ENCODE measurements around the gene MACROH2A2. TPM values are rescaled to one million over a fixed set of nuclear protein-coding genes. Genes with fewer than 3 reads are reported as not detected.
A peak's percentile ranks its signal among the peaks of the same experiment; 100 is the strongest.

Gene MACROH2A2
- total RNA-seq, 4 donors from 2014 or later: 6.2 to 17.8 (median 15.4) TPM

- no peak overlapping the region for H3K4me3 ChIP-seq
- no peak overlapping the region for H3K27ac ChIP-seq (replicated peaks in 1 of 4)
- DNase-seq (ENCODE audit: extremely low spot score): no peak
- H3K27me3 ChIP-seq: peaks cover 0 to 7% (median 0%) of the 10 kb centered on the region in 4 donors
- TF ChIP-seq EP300 (IDR thresholded peaks at IDR 0.05) (no peak), POLR2A (IDR thresholded peaks at IDR 0.05; ENCODE audit: low read depth) (no peak)
- no peaks in the 10 kb centered on the region for H3K36me3 ChIP-seq
- peaks cover 0 to 16% (median 11%) of the 10 kb centered on the region in 4 donors for H3K4me1 ChIP-seq
- intact Hi-C loops (cut with DNase I): no loop called here
- WGBS: 77% methylated on average over 5 of the region's 5 CpGs
- H3K9me3 ChIP-seq: no peaks in the 10 kb centered on the region
Observed at GRCh38 chr10:70048030-70048723, 4.5 kb upstream of the MACROH2A2 start.

GRCh38 chr10:70051848-70052247 lies 798 bp upstream of the MACROH2A2 start:
- TF ChIP-seq CTCF (IDR thresholded peaks at IDR 0.05): no peak
- no peak for TF ChIP-seq POLR2AphosphoS5 (IDR thresholded peaks at IDR 0.05)
- no peak for TF ChIP-seq POLR2A (IDR thresholded peaks at IDR 0.05; ENCODE audit: low read depth)
- no peak for TF ChIP-seq EP300 (IDR thresholded peaks at IDR 0.05)
- no peak for DNase-seq (ENCODE audit: extremely low spot score)
- intact Hi-C loops (cut with DNase I): no loop called here
- Histone ChIP-seq H3K4me1 (peaks cover 0 to 31% (median 21%) of the 10 kb centered on the region in 4 donors), H3K4me3 (peak overlapping the region; percentile 65 to 85 (median 80)), H3K27me3 (peaks cover 0 to 15% (median 0%) of the 10 kb centered on the region in 4 donors), H3K9me3 (no peaks in the 10 kb centered on the region), H3K36me3 (peaks cover 0 to 4% (median 0%) of the 10 kb centered on the region in 4 donors), H3K27ac (replicated peaks in 1 of 4) (no peak overlapping the region)
- 60% methylated on average over 6 of the region's 6 CpGs for WGBS

- peaks cover 0 to 31% (median 21%) of the 10 kb centered on the region in 4 donors for H3K4me1 ChIP-seq
- H3K9me3 ChIP-seq: no peaks in the 10 kb centered on the region
- intact Hi-C loops (cut with DNase I): no loop called here
- WGBS: 0% methylated on average over 36 of the region's 78 CpGs
- peaks cover 0 to 4% (median 0%) of the 10 kb centered on the region in 4 donors for H3K36me3 ChIP-seq
- peak overlapping the region; percentile 65 to 85 (median 80) for H3K4me3 ChIP-seq
- TF ChIP-seq CTCF (IDR thresholded peaks at IDR 0.05) (no peak), EP300 (IDR thresholded peaks at IDR 0.05) (no peak), POLR2AphosphoS5 (IDR thresholded peaks at IDR 0.05) (no peak), POLR2A (IDR thresholded peaks at IDR 0.05; ENCODE audit: low read depth) (no peak)
- DNase-seq (ENCODE audit: extremely low spot score): no peak
- H3K27ac ChIP-seq (replicated peaks in 1 of 4): peak overlapping the region; percentile 70 to 82 (median 78)
- peaks cover 0 to 15% (median 0%) of the 10 kb centered on the region in 4 donors for H3K27me3 ChIP-seq
Observed at GRCh38 chr10:70053218-70053840, 683 bp downstream of the MACROH2A2 start.

- DNase-seq (ENCODE audit: extremely low spot score): no peak
- no peak for TF ChIP-seq EP300 (IDR thresholded peaks at IDR 0.05)
- peak in 1 of 3 experiments; percentile 8 for TF ChIP-seq CTCF (IDR thresholded peaks at IDR 0.05)
- intact Hi-C loops (cut with DNase I): no loop called here
- H3K9me3 ChIP-seq: no peaks in the 10 kb centered on the region
- peak overlapping the region; percentile 65 to 85 (median 80) for H3K4me3 ChIP-seq
- peak overlapping the region; percentile 70 to 82 (median 78) for H3K27ac ChIP-seq (replicated peaks in 1 of 4)
- peaks cover 0 to 31% (median 21%) of the 10 kb centered on the region in 4 donors for H3K4me1 ChIP-seq
- peaks cover 0 to 15% (median 0%) of the 10 kb centered on the region in 4 donors for H3K27me3 ChIP-seq
- H3K36me3 ChIP-seq: peaks cover 0 to 4% (median 0%) of the 10 kb centered on the region in 4 donors
- 8% methylated on average over 27 of the region's 33 CpGs for WGBS
Observed at GRCh38 chr10:70053841-70054288, 1.2 kb downstream of the MACROH2A2 start.

GRCh38 chr10:70054902-70055301 lies 2.3 kb downstream of the MACROH2A2 start:
- Histone ChIP-seq H3K27ac (replicated peaks in 1 of 4) (no peak overlapping the region), H3K36me3 (peaks cover 0 to 4% (median 0%) of the 10 kb centered on the region in 4 donors), H3K4me3 (no peak overlapping the region), H3K27me3 (peaks cover 0 to 15% (median 0%) of the 10 kb centered on the region in 4 donors), H3K4me1 (peaks cover 0 to 31% (median 21%) of the 10 kb centered on the region in 4 donors), H3K9me3 (no peaks in the 10 kb centered on the region)
- no peak for DNase-seq (ENCODE audit: extremely low spot score)
- WGBS: 84% methylated on average over 4 of the region's 4 CpGs
- TF ChIP-seq POLR2A (IDR thresholded peaks at IDR 0.05; ENCODE audit: low read depth): no peak
- no peak for TF ChIP-seq EP300 (IDR thresholded peaks at IDR 0.05)
- no peak for TF ChIP-seq POLR2AphosphoS5 (IDR thresholded peaks at IDR 0.05)
- intact Hi-C loops (cut with DNase I): no loop called here

Data from esophagus muscularis mucosa (tissue), 4 donors.